Peyer's patch (tissue), 4 donors: ENCODE measurements around the gene EXOC1.

ENCODE experiments used
- CTCF ChIP-seq, 6 experiments: fragments of 450-650 bp in 4 of 6; fragments of 200-600 bp in 2 of 6; sonication (generic) in 1 of 6; IDR thresholded peaks; one replicate each; pipeline ENCODE4 v1.5.1; 2017 to 2019; ENCODE audit warnings: antibody characterized with exemption in 6 of 6, mild to moderate bottlenecking in 3 of 6, moderate library complexity in 1 of 6
- POLR2A ChIP-seq, 2 donors: fragments of 450-650 bp; IDR thresholded peaks; one replicate each; pipeline ENCODE4 v1.5.1; 2017; ENCODE audit warnings: antibody characterized with exemption in 2 of 2, mild to moderate bottlenecking in 2 of 2, moderate library complexity in 2 of 2

DNA sequence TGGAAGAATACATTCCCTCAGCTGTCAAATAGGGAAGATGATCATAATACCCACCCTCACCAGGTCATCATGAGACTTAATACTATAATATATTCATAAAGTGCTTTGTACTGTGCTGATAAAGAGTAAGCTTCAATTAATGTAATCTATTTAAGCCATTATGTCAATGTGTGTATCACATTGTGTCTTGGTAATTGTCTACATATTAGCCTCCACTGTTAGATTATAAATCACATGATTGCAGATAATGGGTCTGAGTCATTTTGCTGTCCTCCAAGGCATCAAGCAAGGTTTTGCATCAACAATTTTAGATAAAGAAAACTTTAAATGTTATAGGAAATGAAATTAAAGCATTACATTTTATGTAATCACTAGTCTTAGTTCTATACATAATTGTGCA, 50.1 kb downstream of the EXOC1 start:
- no peak for TF ChIP-seq CTCF (IDR thresholded peaks at IDR 0.05)
- TF ChIP-seq POLR2A (IDR thresholded peaks at IDR 0.05), result no peak
